Prostate gland (tissue), 2 donors: ENCODE measurements around the gene DSCAM. TPM values are rescaled to one million over a fixed set of nuclear protein-coding genes. Genes with fewer than 3 reads are reported as not detected.

Experiments
- DNase-seq: peaks from one replicate; pipeline ENCODE4 v3.0.0-alpha.2; 2019; ENCODE audit warnings: low spot score
- H3K27ac ChIP-seq, 2 donors: fragments of 200-600 bp; sonication (generic); 2 replicates each; pipeline ENCODE4 v1.5.1; 2017 to 2019
- H3K27me3 ChIP-seq: fragments of 200-600 bp; sonication (generic); replicated peaks from 2 replicates; pipeline ENCODE4 v1.5.1; 2019; ENCODE audit not compliant: insufficient read depth
- H3K36me3 ChIP-seq, 2 donors: fragments of 200-600 bp; sonication (generic); 1 replicate in 1 of 2; 2 replicates in 1 of 2; pipeline versions ENCODE4 v1.5.1 to v1.8.1; 2017 to 2019
- H3K4me1 ChIP-seq: fragments of 200-600 bp; sonication (generic); replicated peaks from 2 replicates; pipeline ENCODE4 v1.5.1; 2019
- H3K4me3 ChIP-seq, 2 donors: fragments of 200-600 bp; sonication (generic); 2 replicates each; pipeline ENCODE4 v1.5.1; 2017 to 2019
- H3K9me3 ChIP-seq: fragments of 200-600 bp; sonication (generic); 2 replicates; pipeline ENCODE4 v1.5.1; 2017
- CTCF ChIP-seq, 4 experiments: fragments of 200-600 bp in 2 of 4; fragments of 450-650 bp in 2 of 4; sonication (generic) in 2 of 4; IDR thresholded peaks; 1 replicate in 3 of 4; 2 replicates in 1 of 4; pipeline ENCODE4 v1.5.1; 2016 to 2019; ENCODE audit warnings: antibody characterized with exemption in 4 of 4, mild to moderate bottlenecking in 2 of 4, moderate library complexity in 2 of 4
- POLR2A ChIP-seq: fragments of 450-650 bp; IDR thresholded peaks from one replicate; pipeline ENCODE4 v1.6.1; 2016; ENCODE audit warnings: antibody characterized with exemption, mild to moderate bottlenecking
- POLR2AphosphoS5 ChIP-seq: sonication (generic); formaldehyde crosslinking; IDR thresholded peaks from one replicate; pipeline ENCODE4 v1.6.1; 2017; ENCODE audit warnings: antibody characterized with exemption
- WGBS: methylation state at CpG from one replicate; pipeline ENCODE4 v1.1.5; 2018; 5-methylcytosine and 5-hydroxymethylcytosine counted together
- intact Hi-C: fragments of 100-400 bp; cut with DNase I; formaldehyde crosslinking; loops from one replicate; pipeline ENCODE4 v1.14.2; 2022
- total RNA-seq, 2 donors: library from RNA; depleted of rRNA; stranded (reverse); fragments of >200 nt; gene quantifications; one replicate each; pipeline ENCODE4 v1.1.0, GENCODE V29; 2016

DSCAM gene
- total RNA-seq, 2 donors from 2014 or later = under 0.01 to 1.6 TPM

- Histone ChIP-seq H3K4me3 (no peak overlapping the region), H3K4me1 (peaks cover 8% of the 10 kb centered on the region), H3K9me3 (no peaks in the 10 kb centered on the region), H3K27me3 (no peaks in the 10 kb centered on the region), H3K36me3 (no peaks in the 10 kb centered on the region), H3K27ac (no peak overlapping the region)
- no peak for DNase-seq
- no peak for TF ChIP-seq POLR2AphosphoS5
- TF ChIP-seq CTCF (IDR thresholded peaks at IDR 0.05) = no peak
- TF ChIP-seq POLR2A = no peak
- intact Hi-C loops = no loop called here
- 65% methylated on average over 3 of the region's 3 CpGs for WGBS
These were observed 790.9 kb downstream of the DSCAM start for GRCh38 chr21:40056031-40056430.

- 2% methylated on average over 3 of the region's 3 CpGs for WGBS
- DNase-seq = peak; percentile 94
- Histone ChIP-seq H3K4me1 (peaks cover 8% of the 10 kb centered on the region), H3K36me3 (no peaks in the 10 kb centered on the region), H3K27me3 (no peaks in the 10 kb centered on the region), H3K27ac (peak overlapping the region; percentile 43 to 74), H3K9me3 (no peaks in the 10 kb centered on the region), H3K4me3 (no peak overlapping the region)
- TF ChIP-seq POLR2AphosphoS5 (peak; percentile 79), POLR2A (no peak), CTCF (IDR thresholded peaks at IDR 0.05) (peak in 2 of 4 experiments; percentile 21 to 38)
- intact Hi-C loops = loop anchor here (5.0 kb wide), 3 partner anchors 102 to 267 kb away; partner anchors contain the start of gene PCP4
These were observed 792.6 kb downstream of the DSCAM start for GRCh38 chr21:40054403-40054802.

- TF ChIP-seq CTCF (IDR thresholded peaks at IDR 0.05) (no peak), POLR2AphosphoS5 (peak; percentile 83), POLR2A (no peak)
- no peaks in the 10 kb centered on the region for H3K36me3 ChIP-seq
- no peak overlapping the region for H3K4me3 ChIP-seq
- no peaks in the 10 kb centered on the region for H3K9me3 ChIP-seq
- intact Hi-C loops = loop anchor here (5.0 kb wide), 3 partner anchors 101 to 266 kb away; partner anchors contain the start of gene PCP4
- H3K27ac ChIP-seq = peak overlapping the region; percentile 43 to 74
- no peaks in the 10 kb centered on the region for H3K27me3 ChIP-seq
- peaks cover 8% of the 10 kb centered on the region for H3K4me1 ChIP-seq
- peak; percentile 74 for DNase-seq
- 26% methylated on average over 11 of the region's 11 CpGs for WGBS
These were observed 794.0 kb downstream of the DSCAM start for GRCh38 chr21:40053007-40053406.

GRCh38 chr21:40052276-40052675 is 794.7 kb downstream of the DSCAM start:
- H3K4me1 ChIP-seq = peaks cover 8% of the 10 kb centered on the region
- no peak for DNase-seq
- intact Hi-C loops = loop anchor here (5.0 kb wide), 3 partner anchors 100 to 265 kb away; partner anchors contain the start of gene PCP4
- 78% methylated on average over 2 of the region's 2 CpGs for WGBS
- no peaks in the 10 kb centered on the region for H3K36me3 ChIP-seq
- peak overlapping the region; percentile 43 to 74 for H3K27ac ChIP-seq
- no peak overlapping the region for H3K4me3 ChIP-seq
- TF ChIP-seq POLR2AphosphoS5 (no peak), POLR2A (no peak), CTCF (IDR thresholded peaks at IDR 0.05) (no peak)
- H3K9me3 ChIP-seq = no peaks in the 10 kb centered on the region
- no peaks in the 10 kb centered on the region for H3K27me3 ChIP-seq

GRCh38 chr21:40051801-40052200 is 795.2 kb downstream of the DSCAM start:
- TF ChIP-seq POLR2A (no peak), POLR2AphosphoS5 (no peak), CTCF (IDR thresholded peaks at IDR 0.05) (no peak)
- no peak overlapping the region for H3K4me3 ChIP-seq
- no peaks in the 10 kb centered on the region for H3K36me3 ChIP-seq
- H3K4me1 ChIP-seq = peaks cover 8% of the 10 kb centered on the region
- no peaks in the 10 kb centered on the region for H3K9me3 ChIP-seq
- intact Hi-C loops = loop anchor here (5.0 kb wide), 3 partner anchors 100 to 264 kb away; partner anchors contain the start of gene PCP4
- no peaks in the 10 kb centered on the region for H3K27me3 ChIP-seq
- WGBS = 92% methylated on average over 11 of the region's 11 CpGs
- peak overlapping the region; percentile 43 to 74 for H3K27ac ChIP-seq
- no peak for DNase-seq
